Fibroblast of the aortic adventitia (primary cell): ENCODE data around the gene ST7. TPM values are rescaled to one million over a fixed set of nuclear protein-coding genes. Genes with fewer than 3 reads are reported as not detected.

ENCODE experiments used
- DNase-seq: peaks from one replicate; pipeline ENCODE4 v3.0.0-alpha.2; 2010; ENCODE audit warnings: low read depth
- H3K4me3 ChIP-seq: 2 replicates; pipeline ENCODE4 v1.5.1; 2011; ENCODE audit warnings: low read depth, mild to moderate bottlenecking, control low read depth, low read length, moderate library complexity
- CTCF ChIP-seq: IDR thresholded peaks from 2 replicates; pipeline ENCODE4 v1.5.1; 2011; ENCODE audit warnings: mild to moderate bottlenecking, low read length, control low read depth, inconsistent platforms; ENCODE audit not compliant: insufficient read depth
- total RNA-seq: library from RNA; depleted of rRNA; stranded (reverse); fragments of >200 nt; gene quantifications from 2 replicates; pipeline ENCODE4 v1.2.3, GENCODE V29; 2012; ENCODE audit warnings: low replicate concordance

ST7 gene
- total RNA-seq, 1 donor: 22.7 TPM

GRCh38 chr7:117034851-117035464 is 81.7 kb downstream of the ST7 start:
- peak; percentile 57 for DNase-seq
- H3K4me3 ChIP-seq: no peak overlapping the region
- TF ChIP-seq CTCF: no peak

- DNase-seq: no peak
- no peak overlapping the region for H3K4me3 ChIP-seq
- peak; percentile 21 for TF ChIP-seq CTCF
These were observed 82.2 kb downstream of the ST7 start for GRCh38 chr7:117035465-117035862.

DNA sequence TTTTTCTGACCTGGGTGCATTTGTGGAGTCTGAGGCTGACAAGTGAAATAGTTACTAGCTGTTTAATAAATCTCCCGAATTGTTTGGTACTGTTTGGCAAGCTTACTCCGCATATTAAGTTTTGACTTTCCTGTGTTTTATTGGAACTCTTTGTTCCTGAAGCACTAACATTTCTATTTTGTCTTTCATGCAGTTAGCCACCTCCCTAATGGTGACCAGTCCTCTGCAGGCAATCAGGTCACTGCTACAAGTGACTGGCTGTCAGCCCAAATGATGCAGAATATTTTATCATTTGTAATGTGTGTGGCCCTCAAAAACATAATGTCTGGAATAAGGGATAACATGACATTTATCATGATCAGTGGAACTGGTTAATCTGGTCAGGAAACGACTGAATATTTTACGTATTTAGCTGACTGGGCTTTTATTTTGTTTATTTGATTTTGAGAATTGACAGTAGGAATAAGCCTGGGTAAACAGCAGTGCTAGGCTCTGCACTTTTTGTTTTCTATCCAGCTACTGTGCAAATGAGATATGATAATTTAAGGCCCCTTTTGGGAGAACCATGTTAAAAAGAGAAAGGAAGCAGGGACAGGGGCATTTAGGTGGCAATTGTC is 82.9 kb downstream of the ST7 start:
- TF ChIP-seq CTCF: no peak
- DNase-seq: no peak
- H3K4me3 ChIP-seq: no peak overlapping the region

GRCh38 chr7:117036836-117037235 is 83.5 kb downstream of the ST7 start:
- no peak for TF ChIP-seq CTCF
- DNase-seq: no peak
- no peak overlapping the region for H3K4me3 ChIP-seq

- no peak for DNase-seq
- H3K4me3 ChIP-seq: no peak overlapping the region
- no peak for TF ChIP-seq CTCF
These were observed 85.1 kb downstream of the ST7 start for GRCh38 chr7:117038408-117038807.

DNA sequence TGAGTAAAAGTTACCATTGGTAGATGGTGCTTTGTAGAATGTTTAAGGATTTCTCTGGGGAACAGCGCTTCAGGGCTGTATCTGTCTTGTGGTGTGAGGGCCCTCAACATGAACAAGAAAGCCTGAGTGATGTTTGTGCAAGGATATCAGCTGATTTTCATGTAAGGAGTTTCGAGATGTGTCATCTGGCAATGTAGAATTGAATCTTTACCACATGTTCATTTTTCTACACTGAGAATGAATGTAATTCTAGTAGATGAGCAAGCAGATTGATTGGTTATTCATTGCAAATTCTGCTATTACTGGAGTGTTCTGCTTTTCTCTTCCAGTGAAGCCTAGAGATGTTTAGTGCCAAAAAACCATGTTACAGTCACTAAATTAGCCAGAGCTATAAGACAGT is 87.7 kb downstream of the ST7 start:
- no peak overlapping the region for H3K4me3 ChIP-seq
- no peak for TF ChIP-seq CTCF
- DNase-seq: peak; percentile 59

- no peak for TF ChIP-seq CTCF
- no peak overlapping the region for H3K4me3 ChIP-seq
- DNase-seq: no peak
These were observed 88.5 kb downstream of the ST7 start for GRCh38 chr7:117041822-117042221.
